GM21723 (cell line): ENCODE data around the gene ANGEL1.

Source experiments
- ATAC-seq: cut with Tn5 transposase; IDR thresholded peaks from one replicate; pipeline ENCODE4 v1.9.1; 2021; ENCODE audit warnings: mild to moderate bottlenecking, moderate library complexity; ENCODE audit not compliant: unreplicated experiment

The ANGEL1 gene

DNA sequence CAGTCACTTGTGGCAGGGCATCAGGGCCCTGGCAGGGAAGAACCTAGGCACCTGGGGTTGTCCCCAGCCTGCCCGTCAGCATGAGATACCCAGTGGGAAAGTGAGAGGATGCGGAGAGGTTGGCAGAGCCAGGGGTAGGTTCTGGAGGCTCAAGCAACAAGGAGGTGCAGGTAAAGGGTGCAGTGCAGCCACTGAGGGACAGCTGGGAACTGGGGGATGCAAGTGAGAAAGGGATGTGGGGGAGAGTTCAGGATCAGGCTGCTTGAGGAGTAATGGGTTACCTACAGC, 32.7 kb downstream of the ANGEL1 start:
- ATAC-seq, result no peak

DNA sequence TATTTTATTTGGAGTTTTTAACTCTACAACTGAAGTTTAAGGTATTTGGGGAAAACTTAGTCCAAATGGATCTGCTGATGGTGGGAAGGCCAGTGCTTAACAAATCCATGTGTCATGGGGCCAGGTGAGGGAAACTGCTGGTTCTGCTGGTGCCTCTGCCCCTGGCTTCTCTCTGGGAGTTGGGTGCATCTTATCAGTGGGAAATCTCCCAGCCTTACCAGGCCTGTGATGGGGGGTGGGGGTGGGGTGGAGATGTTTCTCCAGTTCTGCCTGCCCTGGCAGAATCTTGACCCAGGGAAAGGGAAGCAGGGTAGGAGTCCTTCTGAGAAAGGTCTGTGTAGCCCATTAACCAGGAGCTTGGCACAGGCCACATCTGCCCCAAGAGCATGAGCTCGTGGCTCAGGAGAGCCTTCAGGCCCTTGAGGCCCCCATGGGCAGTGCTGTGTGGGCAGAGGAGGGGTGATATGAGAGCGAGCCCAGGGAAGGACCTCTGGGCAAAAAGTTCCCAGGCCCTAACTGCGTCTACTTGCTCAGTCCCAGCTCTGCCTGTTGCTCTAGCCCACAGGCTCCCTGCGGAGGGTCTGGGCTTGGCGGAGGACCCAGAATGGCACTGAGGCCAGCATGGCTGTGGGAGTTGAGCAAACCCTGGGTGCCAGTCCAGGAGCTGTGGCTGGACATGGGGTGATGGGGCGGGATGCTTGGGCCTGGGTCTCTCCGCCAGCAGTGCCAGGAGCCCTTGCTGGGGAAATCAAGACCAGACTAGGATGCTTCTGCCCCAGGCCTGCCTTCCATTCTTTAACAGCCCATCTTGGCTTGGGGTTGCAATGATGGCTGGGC, 33.2 kb downstream of the ANGEL1 start:
- ATAC-seq, result no peak

DNA sequence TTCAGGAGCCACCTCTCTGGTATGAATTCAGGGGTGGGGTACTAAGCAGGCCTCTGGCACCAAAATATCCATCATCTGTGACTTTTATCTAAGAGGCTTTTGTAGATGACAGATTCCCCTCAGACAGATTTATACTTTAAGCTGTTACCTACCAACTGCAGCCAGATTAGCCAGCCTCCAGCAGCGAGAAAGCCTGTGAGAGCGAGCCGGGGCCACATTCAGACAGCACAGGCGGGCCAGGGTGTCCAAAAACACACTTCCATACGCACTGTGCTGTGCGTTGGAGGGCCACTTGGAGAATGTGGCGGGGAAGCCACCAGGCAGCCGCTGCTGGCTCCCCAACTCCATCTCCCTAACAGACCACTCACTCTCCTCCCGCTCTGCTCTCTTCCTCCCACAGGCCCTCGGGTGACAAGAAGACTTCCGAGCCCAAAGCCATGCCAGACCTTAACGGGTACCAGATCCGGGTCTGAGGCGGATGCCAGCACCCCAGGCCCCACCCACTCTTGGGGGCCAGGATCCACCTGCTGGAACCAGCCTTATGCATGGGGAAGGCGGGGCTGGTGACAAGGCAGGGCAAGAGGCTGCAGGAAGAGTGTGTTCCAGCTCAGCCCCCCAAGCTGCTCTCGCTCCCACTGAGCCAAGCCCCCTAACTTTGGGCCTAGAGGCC, 34.0 kb downstream of the ANGEL1 start:
- ATAC-seq, result no peak

DNA sequence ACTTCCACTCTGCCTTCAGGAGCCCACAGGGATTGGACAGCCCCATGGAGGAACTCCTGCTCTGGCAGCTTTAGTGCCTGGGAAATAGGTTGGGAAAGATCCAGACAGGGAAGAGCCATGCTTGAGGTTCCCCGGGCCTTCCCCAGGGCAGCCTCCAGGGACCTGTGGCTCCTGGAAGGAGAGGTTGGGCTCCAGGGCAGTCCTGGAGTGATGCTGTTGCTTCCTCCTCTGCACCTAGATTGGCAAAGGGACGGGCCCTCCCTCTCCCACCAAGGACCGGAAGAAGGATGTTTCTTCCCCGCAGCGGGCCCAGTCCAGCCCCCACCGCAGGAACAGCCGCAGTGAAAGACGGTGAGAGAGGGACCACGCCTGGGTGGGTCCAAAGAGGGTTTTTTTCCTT, 35.0 kb downstream of the ANGEL1 start:
- ATAC-seq, result no peak

DNA sequence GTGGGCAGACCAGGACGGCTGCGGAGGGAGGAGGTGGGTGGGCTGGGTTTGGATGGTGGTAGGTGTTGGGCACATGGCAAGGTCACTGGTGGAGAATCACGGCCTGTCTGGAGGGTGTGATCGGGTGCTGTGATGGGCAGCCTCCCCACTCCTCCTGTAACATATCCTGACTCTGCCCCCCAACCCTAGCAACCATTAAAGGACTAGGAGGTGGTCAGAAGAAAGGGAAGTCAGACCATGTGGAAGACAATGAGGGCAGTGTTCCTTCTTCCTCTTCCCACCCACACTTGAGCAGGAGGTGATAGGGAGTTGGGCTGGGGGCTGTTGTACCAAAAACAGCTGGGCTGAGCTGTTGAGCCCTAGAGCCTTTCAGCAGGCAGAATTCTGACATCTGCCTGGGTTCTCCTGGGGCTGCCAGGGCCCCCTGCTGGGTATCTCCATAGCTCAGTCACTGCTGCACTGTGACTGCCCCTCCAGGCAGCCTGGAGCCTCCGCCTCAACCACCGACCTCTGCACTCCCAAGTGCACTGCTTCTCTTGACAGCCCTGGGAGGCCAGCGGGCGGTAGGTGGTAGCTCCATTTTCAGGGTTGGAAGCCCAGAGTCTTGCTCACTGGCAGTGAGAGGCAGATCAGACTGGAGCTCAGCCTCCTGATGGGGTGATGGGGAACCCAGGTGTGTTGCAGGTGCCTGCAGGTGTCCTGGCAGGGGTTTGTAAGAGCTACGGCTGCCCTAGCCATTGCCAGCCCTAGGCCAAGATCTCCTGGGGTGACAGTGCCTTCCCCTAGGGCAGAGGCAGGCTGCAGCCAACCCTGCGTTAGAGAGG, 36.0 kb downstream of the ANGEL1 start:
- ATAC-seq, result no peak

DNA sequence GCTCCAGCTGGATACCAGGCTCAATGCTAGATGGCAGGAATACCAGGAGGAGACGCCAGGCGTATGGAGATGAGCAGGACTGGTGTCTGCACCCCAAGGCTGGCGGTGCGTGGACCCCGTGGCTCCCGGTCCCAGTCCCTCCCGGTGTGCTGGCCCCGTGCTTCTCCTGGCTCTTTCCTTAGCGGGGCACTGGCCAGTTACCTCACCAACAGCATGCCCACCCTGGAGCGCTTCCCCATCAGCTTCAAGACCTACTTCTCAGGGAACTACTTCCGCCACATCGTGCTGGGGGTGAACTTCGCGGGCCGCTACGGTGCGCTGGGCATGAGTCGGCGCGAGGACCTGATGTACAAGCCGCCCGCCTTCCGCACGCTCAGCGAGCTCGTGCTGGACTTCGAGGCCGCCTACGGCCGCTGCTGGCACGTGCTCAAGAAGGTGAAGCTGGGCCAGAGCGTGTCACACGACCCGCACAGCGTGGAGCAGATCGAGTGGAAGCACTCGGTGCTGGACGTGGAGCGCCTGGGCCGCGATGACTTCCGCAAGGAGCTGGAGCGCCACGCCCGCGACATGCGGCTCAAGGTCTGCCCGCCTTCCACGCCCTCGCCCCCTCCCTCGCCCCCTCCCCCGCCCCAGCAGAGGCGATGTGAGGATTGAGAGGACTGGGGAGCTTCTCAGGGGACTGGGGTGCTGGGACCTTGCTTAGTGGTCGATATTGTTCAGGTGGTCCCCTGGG, 36.8 kb downstream of the ANGEL1 start:
- ATAC-seq, result no peak

DNA sequence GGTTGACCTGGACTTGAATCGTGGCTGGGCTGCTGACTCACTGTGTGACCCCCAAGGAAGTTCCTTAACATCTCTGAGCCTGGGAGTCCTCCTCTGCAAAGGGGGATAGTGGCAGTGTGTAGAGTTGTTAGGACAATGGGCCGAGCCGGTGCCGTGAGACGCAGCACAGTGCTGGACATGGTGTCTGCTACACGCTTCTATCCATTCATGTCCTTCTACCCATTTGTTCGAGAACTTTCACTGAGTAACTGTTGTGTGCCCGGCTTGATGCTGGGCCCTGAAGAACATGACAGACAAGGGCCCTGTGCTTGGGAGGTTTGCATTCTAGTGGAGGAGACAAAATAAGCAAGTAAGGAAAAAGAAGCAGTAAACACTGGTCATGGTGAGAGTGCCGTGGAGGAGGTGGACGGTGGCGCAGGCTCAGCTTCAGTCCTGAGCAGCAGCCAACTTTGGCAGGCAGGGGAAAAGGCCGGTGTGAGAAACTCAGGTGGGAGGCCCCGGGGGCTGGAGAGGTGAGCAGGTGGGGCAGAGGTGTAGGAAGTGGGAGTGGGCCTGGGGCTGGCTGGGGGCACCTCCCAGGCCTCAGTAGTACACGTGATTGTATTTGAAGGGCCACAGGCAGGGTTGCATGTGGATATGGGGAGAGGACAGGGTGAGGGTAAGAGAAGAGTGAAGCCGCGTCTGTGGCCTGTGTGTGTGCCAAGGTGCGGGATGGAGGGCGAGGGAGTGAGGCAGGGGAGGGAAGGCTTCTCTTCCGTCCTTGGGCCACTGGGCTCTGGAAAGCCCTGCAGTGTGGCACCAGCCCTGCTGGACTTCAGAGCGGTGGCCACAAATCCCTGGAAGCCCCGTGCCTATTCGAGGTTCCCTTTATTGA, 37.6 kb downstream of the ANGEL1 start:
- ATAC-seq, result no peak

DNA sequence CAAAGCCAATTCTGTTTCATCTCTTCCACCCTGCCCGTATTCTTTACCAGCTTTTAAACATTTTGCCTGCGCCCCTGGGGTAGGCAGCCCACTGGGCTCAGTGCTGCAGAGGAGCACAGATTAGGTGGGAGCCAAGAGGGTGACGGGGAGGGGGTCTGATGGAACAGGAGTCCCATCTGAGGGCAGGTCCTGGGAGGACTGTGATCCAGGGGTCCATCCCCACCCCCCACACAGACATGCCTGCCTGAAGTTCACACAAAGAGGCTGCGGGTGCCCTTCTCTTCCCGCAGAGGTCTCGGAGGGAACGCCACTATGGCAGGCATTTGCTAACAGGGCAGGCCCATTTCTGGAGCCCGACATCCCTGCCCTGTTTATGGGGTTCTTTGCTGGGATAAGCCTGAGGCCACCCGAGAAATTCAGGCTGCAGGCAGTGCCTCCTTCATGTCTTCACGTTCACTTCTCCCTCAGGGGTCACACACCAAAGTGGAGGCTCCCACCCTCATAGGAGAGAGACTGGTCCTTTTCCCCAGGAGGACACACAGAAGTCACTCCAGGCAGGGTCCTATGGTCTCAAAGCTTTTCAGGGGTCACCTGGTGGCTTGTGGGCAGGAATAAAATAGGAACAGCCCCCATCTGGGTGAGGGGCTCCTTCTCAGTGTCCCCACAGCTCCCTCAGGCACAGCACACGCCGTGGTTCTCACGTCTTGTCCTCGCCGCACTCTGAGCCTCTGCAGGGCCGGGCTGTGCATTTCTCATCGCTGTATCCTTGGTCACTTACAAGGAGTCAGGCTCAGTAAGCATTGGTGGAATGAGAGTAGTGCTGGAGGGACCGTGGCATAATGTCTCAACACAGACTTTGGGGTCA, 38.5 kb downstream of the ANGEL1 start:
- no peak for ATAC-seq

DNA sequence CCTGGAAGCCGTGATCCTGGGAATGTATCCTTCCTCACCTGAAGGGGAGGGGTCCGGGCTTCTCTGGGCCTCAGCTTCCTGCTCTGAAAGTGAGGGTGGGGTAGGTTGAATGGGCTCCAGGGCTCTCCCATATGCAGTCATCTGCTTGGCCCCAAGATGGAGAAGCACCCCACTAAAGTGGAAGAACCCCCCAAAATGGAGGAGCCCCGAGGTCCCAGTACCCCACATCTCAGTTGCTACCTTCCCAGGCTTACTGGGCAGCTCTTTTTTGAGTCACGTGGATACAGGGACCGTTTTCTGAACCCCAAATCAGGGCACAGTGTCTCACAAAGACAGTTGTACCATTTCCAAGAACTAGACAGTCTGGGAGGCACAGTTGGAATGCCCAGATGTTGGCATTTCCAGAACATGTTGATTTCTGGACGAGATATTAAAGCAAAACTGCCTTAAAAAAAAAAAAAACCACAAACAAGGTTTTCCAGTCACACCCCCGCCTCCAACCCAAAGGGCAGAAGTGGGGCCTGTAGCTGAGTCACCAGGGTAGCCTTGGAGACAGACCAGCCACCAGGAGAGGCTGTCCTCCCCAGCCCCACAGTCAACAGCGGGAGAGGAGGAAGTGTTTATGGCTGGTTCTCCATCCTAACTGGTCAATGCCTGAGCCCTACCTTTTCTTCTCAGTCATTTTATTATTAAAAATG, 39.3 kb downstream of the ANGEL1 start:
- ATAC-seq, result no peak

DNA sequence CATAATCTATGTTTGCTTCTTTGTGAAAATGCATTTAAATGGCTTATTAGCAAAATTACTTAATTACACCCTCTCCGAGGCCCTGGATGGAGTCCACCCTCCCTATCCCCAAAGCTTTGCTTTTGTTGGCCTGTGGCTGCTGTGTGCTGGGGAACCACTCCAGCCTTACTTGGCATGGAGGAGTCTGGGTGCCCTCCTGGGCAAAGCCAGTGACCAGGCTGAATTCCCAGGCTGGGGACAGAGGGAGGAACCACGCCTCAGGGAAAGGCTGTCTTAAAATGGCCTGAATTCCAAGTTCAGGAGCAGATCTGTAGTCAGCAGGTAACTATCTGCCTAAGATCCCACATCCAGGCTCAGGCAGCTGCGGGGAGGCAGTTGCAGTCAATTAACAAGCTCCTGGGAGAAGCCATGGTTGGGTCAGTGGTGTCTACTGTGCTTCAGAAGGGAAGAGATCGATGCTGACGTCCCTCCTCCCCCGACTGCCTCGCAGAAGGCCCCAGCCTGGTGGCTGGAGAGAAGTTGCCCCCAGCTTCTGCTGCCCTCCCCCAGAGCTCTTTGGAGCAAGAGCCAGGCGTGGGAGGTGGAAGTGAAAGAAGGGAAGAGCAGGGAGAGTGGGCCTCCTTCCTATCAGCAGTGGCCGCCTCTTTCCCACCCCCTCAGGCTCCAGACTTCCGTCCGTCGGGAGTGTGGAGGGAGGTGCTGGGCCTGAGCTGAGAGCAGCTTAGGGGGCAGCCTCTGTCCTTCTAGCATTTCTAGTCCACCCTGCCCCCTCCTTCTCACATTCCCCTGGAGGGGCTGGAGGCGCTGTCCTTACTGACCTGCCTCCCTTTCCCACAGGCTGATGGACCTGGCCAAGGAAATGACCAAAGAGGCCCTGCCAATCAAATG, 40.1 kb downstream of the ANGEL1 start:
- ATAC-seq, result no peak

DNA sequence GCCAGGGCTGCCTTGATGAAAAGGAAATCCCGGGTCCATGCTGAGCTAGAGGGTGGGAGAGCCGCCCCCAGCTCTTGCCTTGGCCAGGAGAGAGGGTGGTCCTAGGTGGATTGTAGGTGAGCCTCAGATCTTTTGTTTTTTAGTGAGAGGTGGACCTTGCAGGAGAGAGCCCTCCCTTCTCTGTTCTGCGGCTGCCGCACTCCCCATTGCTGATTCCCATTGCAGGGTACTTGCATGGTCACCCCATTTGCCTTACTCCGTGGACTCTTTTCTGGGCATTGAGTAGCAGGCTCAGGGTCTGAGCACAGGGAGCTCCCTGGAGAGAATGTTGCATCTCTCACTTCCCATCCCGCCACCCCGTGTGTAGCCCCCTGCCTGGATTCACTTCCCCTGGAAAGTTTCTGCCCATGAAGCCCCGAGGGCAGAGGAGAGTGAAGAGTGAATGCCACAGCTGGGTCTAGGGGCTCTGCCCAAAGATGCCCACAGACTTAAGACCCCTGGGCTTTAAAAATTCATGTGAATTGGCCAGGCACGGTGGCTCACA, 41.2 kb downstream of the ANGEL1 start:
- ATAC-seq, result no peak

DNA sequence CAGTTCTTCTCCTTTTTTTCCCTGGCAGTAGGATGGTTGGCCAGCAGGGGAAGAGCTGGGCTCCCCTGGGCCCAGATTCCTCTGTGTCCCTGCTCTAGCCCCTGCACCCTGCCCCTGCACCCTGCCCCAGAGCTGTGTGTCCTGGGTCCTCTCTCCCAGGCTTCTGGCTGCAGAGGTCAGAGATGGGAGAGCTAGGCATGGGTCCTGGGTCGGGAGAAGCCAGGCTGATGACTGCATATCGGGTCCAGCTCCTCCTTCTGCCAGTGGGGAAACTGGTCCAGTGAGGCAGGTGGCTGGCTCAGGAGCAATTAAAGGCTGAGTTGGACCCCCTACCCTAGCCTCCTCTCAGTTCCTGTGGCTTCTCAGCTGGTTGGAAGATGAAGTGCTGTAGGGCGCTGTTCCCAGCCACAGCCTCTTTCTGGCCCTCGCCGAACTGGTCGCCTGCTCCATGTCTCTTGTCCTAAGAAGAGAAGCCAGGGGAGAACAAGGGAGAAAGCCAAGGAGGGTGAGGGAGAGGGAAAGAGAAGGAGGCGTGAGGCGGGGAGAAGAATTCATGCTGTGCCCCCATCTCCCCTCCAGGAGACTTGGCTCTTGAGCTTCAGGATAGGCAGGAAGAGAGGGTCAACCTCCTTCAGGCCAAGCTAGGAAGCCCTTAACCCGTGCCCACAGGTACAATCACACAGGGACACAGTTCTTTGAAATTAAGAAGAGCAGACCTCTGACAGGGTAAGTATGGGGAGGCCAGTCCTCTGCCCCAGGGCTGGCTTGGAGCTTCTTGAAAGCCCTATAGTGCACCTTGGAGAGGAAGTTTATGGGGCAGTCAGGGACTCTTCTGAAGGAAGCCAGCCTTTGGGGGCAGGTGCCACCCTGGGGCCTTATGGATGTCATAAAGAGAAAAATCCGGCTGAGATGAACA, 41.9 kb downstream of the ANGEL1 start:
- ATAC-seq, result no peak

DNA sequence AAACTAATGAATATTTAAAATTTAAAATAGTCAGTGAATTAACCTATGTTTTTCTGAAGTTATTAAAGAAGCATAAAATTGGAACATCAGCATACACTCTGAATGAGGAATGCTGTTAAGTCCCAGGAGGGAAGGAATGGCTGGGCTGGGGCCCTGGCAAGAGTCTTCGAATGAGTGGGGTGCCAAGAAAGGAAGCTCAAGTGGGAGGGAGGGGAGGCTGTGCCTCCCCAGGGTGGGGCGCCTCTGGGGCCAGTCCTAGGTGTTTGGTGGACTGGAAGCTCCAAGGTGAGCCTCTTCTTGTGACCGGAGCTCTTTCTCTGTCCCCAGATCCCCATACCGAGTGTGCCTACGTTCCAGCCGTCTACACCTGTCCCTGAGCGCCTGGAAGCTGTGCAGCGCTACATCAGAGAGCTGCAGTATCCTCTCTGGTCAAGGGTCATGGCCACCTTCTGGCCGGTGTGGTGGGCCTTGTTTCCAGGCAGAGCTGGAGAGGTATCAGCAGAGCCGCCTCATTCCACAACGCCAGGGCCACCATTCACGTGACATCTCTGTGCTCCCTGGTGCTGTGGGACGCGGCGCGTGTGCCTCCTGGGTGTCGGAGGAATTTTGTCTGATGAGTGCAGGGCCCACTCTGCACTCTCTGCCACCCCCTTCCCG, 42.9 kb downstream of the ANGEL1 start:
- no peak for ATAC-seq

DNA sequence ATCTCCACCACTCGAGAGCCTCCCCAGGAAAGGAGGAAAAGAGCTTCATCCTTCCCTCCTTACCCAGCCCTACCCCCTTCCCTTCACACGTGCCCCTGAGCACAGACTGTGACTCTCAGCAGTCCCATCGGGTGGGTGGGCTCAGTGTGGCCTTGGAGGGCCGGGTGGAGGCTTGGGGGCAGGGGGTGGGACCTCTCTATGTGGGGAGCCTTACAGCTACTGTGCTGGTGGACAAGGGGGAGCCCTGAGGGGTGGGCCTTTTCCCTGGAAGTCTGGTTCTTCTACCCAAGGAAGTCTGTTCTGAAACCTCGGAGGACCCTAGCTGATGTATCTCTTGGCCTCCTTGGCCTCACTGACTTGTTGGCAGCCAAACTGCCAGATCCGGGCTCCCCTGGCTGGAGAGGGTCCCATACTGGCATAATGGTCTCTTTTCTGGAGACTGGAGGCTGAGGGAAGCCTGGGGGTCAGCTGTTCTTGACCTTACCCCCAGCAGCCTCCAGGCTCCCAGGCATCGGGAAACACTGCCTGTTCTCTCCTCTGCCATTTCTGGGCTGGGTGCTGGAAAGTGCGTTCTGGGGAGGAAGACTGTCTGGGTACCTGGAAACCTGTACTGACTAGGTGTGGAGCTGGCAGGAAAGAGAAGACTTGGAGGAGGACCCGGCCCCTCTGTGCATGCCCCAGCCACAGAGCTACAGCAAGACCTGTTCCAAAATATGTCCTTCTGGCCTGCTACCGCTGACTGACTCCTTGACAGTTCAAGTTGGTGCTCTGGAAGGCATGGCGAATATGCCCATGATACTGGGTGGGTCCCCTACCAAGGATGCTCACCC, 43.8 kb downstream of the ANGEL1 start:
- ATAC-seq, result no peak
